ENCODE measurements around the gene NKAIN2. TPM values are rescaled to one million over a fixed set of nuclear protein-coding genes. Genes with fewer than 3 reads are reported as not detected.
"Not testable (repeated sequence)": the region's sequence is repeated elsewhere in the genome, so short reads cannot be mapped to it uniquely, and the experiment has no call there.

The NKAIN2 gene
- total RNA-seq, 1 experiment from 2014 or later = 2.7 TPM

DNA sequence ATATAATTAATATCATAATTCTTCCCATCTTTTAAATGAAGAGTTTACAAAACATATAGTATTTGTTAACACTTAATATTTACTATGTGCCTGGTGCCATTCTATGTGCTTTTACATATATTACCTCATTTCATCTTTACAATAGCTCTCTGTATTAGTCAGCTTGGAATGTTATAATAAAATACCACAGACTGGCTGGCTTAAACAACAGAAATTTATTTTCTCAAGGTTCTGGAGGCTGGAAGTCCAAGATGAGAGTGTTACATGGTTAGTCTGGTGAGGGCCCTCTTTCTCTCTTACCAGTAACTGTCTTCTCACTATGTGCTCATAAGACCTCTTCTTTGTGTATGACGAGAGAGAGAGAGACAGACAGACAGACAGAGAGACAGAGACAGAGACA is 110.2 kb downstream of the NKAIN2 start:
- TF ChIP-seq, protein P1, sequence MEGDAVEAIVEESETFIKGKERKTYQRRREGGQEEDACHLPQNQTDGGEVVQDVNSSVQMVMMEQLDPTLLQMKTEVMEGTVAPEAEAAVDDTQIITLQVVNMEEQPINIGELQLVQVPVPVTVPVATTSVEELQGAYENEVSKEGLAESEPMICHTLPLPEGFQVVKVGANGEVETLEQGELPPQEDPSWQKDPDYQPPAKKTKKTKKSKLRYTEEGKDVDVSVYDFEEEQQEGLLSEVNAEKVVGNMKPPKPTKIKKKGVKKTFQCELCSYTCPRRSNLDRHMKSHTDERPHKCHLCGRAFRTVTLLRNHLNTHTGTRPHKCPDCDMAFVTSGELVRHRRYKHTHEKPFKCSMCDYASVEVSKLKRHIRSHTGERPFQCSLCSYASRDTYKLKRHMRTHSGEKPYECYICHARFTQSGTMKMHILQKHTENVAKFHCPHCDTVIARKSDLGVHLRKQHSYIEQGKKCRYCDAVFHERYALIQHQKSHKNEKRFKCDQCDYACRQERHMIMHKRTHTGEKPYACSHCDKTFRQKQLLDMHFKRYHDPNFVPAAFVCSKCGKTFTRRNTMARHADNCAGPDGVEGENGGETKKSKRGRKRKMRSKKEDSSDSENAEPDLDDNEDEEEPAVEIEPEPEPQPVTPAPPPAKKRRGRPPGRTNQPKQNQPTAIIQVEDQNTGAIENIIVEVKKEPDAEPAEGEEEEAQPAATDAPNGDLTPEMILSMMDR (IDR thresholded peaks at IDR 0.05; ENCODE audit: unreplicated experiment) = no peak
- peaks cover 11% of the 10 kb centered on the region for H3K4me1 Mint-ChIP-seq (ENCODE audit: insufficient read depth, unreplicated experiment)
- H3K36me3 Mint-ChIP-seq (ENCODE audit: insufficient read depth, unreplicated experiment) = no peaks in the 10 kb centered on the region
- peak overlapping the region; percentile 36 for H3K27ac Mint-ChIP-seq (ENCODE audit: low read depth, unreplicated experiment)
- intact Hi-C loops (cut with micrococcal nuclease) = no loop called here
- CTCF ChIA-PET = no interaction called here
- no peak overlapping the region for H3K4me3 Mint-ChIP-seq (ENCODE audit: unreplicated experiment)
- DNase-seq (ENCODE audit: unreplicated experiment) = peak; percentile 5
- BruUV-seq (replicated peaks) = no TSS peak
- POLR2A ChIA-PET = interaction anchor here (1.0 kb wide), 1 partner anchor 18 kb away, joined by 3 read pairs; no protein-coding TSS in a partner anchor
- no peaks in the 10 kb centered on the region for H3K9me3 Mint-ChIP-seq (ENCODE audit: unreplicated experiment)
- no peaks in the 10 kb centered on the region for H3K27me3 Mint-ChIP-seq (ENCODE audit: insufficient read depth, unreplicated experiment)

DNA sequence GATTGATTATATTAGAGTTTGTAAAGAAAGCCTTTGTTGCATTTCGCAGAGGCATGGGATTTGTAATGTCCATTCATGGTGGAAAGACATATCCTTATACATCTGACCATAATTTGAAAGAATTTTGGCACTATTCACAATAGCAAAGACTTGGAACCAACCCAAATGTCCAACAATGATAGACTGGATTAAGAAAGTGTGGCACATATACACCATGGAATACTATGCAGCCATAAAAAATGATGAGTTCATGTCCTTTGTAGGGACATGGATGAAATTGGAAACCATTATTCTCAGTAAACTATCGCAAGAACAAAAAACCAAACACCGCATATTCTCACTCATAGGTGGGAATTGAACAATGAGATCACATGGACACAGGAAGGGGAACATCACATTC is 119.7 kb downstream of the NKAIN2 start:
- not testable (repeated sequence) for DNase-seq (ENCODE audit: unreplicated experiment); BruUV-seq (replicated peaks); H3K4me3 Mint-ChIP-seq (ENCODE audit: unreplicated experiment); H3K36me3 Mint-ChIP-seq (ENCODE audit: insufficient read depth, unreplicated experiment); H3K9me3 Mint-ChIP-seq (ENCODE audit: unreplicated experiment); H3K27me3 Mint-ChIP-seq (ENCODE audit: insufficient read depth, unreplicated experiment); H3K27ac Mint-ChIP-seq (ENCODE audit: low read depth, unreplicated experiment)
- H3K4me1 Mint-ChIP-seq (ENCODE audit: insufficient read depth, unreplicated experiment) = peaks cover 21% of the 10 kb centered on the region
- intact Hi-C loops (cut with micrococcal nuclease) = loop anchor here (10.0 kb wide), 1 partner anchor 311 kb away; no protein-coding TSS in a partner anchor
- ChIA-PET CTCF (interaction anchor here (0.6 kb wide), 1 partner anchor 17 kb away, joined by 4 read pairs; no protein-coding TSS in a partner anchor), POLR2A (interaction anchor here (0.6 to 0.7 kb wide), 3 partner anchors 303 to 1648 kb away, joined by 3 to 6 read pairs (median 3); no protein-coding TSS in a partner anchor)

DNA sequence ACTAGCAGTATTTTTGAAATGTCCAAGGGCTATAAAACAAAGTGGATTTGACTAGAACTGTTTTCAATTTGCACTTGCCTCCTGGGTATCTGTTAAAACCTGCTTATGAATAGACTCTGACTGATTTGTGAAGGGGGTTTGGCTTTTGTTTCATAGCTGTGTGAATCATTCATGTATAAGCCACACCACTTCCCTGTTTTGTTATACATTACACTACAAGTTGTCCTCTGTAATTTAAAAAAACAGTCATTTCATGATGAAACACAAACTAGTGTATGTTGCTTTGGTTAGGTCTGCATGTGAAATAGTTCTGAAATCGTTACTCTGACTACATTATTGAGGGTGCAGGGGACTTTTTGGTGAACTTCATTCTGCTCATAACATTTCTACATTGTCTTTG is 121.7 kb downstream of the NKAIN2 start:
- BruUV-seq (replicated peaks) = no TSS peak
- POLR2A ChIA-PET = interaction anchor here (0.6 to 1.8 kb wide), 4 partner anchors 96 to 622 kb away, joined by 3 to 8 read pairs (median 4); no protein-coding TSS in a partner anchor
- peak; percentile 66 for DNase-seq (ENCODE audit: unreplicated experiment)

DNA sequence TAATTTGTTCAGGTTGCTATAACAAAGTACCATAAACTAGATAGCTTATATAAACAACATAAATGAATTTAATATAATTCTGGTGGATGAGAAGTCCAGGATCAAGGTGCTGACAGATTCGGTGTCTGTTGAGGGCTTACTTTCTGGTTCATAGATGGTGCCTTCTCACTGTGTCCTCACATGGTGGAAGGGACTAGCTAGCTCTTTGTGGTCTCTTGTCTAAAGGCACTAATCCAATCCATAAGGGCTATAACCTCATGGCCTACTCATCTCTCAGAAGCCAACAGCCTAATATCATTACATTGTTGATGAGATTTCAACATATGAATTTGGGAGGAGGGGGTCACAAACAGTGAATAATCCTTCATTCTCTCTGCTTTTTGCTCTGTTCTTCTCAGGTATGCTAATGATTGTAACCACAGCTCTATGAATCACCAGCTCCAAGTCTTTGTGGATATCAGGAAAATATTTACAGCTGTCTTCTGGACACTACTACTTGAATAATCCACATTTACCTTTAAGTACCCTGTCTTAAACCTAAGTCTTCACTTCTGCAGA is 122.3 kb downstream of the NKAIN2 start:
- H3K27ac Mint-ChIP-seq (ENCODE audit: low read depth, unreplicated experiment) = peak overlapping the region; percentile 79
- no peak overlapping the region for H3K4me3 Mint-ChIP-seq (ENCODE audit: unreplicated experiment)
- H3K9me3 Mint-ChIP-seq (ENCODE audit: unreplicated experiment) = no peaks in the 10 kb centered on the region
- no TSS peak for BruUV-seq (replicated peaks)
- H3K4me1 Mint-ChIP-seq (ENCODE audit: insufficient read depth, unreplicated experiment) = peaks cover 21% of the 10 kb centered on the region
- ChIA-PET POLR2A (interaction anchor here (1.0 to 1.8 kb wide), 2 partner anchors 97 to 123 kb away, joined by 3 to 8 read pairs; no protein-coding TSS in a partner anchor), CTCF (interaction anchor here (0.6 to 1.2 kb wide), 5 partner anchors 11 to 1465 kb away, joined by 3 to 4 read pairs (median 3); no protein-coding TSS in a partner anchor)
- DNase-seq (ENCODE audit: unreplicated experiment) = peak; percentile 14
- intact Hi-C loops (cut with micrococcal nuclease) = loop anchor here (10.0 kb wide), 1 partner anchor 309 kb away; no protein-coding TSS in a partner anchor
- peaks cover 7% of the 10 kb centered on the region for H3K36me3 Mint-ChIP-seq (ENCODE audit: insufficient read depth, unreplicated experiment)
- TF ChIP-seq, protein P1 (IDR thresholded peaks at IDR 0.05; ENCODE audit: unreplicated experiment) = no peak
- no peaks in the 10 kb centered on the region for H3K27me3 Mint-ChIP-seq (ENCODE audit: insufficient read depth, unreplicated experiment)

More for the DNA sequence above, 121.7 kb downstream of the NKAIN2 start:
- H3K36me3 Mint-ChIP-seq (ENCODE audit: insufficient read depth, unreplicated experiment) = peaks cover 7% of the 10 kb centered on the region
- TF ChIP-seq, protein P1 (IDR thresholded peaks at IDR 0.05; ENCODE audit: unreplicated experiment) = no peak
- H3K27ac Mint-ChIP-seq (ENCODE audit: low read depth, unreplicated experiment) = peak overlapping the region; percentile 79
- H3K4me3 Mint-ChIP-seq (ENCODE audit: unreplicated experiment) = no peak overlapping the region
- CTCF ChIA-PET = interaction anchor here (0.7 kb wide), 2 partner anchors 1372 to 1434 kb away, joined by 3 to 4 read pairs; no protein-coding TSS in a partner anchor
- peaks cover 21% of the 10 kb centered on the region for H3K4me1 Mint-ChIP-seq (ENCODE audit: insufficient read depth, unreplicated experiment)
- no peaks in the 10 kb centered on the region for H3K27me3 Mint-ChIP-seq (ENCODE audit: insufficient read depth, unreplicated experiment)
- H3K9me3 Mint-ChIP-seq (ENCODE audit: unreplicated experiment) = no peaks in the 10 kb centered on the region
- intact Hi-C loops (cut with micrococcal nuclease) = loop anchor here (10.0 kb wide), 1 partner anchor 309 kb away; no protein-coding TSS in a partner anchor
